HG03558 (cell line): ENCODE measurements around the gene SREK1IP1.
A peak's percentile ranks its signal among the peaks of the same experiment; 100 is the strongest.

ENCODE experiments used
- ATAC-seq: cut with Tn5 transposase; IDR thresholded peaks from one replicate; pipeline ENCODE4 v1.9.1; 2021; ENCODE audit warnings: moderate number of reproducible peaks; ENCODE audit not compliant: unreplicated experiment; ENCODE audit errors: extremely low read depth

SREK1IP1 gene

GRCh38 chr5:64768358-64769312, at the start of gene SREK1IP1, which contains the start of gene CWC27:
Gene SREK1IP1 (minus strand): TSS chr5:64768691. CDS start chr5:64768517, 174 bp downstream.
Gene CWC27 (plus strand): TSS chr5:64768930. CDS start chr5:64769147, 217 bp downstream.
- peak; percentile 95 for ATAC-seq

GRCh38 chr5:64818245-64818644, 49.8 kb upstream of the SREK1IP1 start:
- ATAC-seq = no peak

GRCh38 chr5:64814073-64814472, 45.6 kb upstream of the SREK1IP1 start:
- peak; percentile 93 for ATAC-seq

- no peak for ATAC-seq
These were observed 42.7 kb upstream of the SREK1IP1 start for GRCh38 chr5:64811050-64811640.

DNA sequence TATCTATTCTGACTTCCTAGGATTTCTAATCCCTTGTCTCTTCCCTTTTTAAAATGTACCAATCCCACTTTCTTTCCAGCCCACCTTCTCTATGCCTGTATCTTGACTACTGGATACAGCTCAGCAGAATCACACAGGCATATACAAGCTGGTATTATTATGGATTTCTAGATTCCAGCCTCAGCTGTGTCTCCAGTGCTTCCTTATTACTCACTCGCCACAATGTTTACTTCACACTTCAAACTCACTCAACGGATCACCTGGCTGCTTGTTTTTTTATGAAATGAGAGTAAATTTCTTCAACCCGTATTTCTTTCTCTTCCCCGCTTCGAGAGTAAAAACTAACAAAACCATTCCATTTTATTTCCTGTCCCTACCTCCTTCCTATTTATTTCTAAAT, 39.0 kb upstream of the SREK1IP1 start:
- ATAC-seq = no peak

DNA sequence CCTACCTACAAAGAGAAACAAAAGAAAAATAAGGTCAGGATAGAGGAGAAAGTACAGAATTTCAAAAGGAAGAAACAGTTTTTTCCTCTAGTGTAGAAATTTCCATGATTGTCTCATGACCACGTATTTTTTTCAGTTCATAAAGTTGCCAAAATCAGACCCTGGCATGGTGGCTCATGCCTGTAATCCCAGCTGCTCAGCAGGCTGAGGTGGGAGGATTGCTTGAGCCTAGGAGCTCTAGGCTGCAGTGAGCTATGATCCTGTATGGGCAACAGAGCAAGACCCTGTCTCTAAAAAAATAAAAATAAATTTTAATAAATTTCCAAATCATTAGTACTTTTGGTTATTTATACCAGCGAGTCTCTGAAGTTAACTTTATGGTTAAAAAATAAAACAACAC, 38.0 kb upstream of the SREK1IP1 start:
- no peak for ATAC-seq

DNA sequence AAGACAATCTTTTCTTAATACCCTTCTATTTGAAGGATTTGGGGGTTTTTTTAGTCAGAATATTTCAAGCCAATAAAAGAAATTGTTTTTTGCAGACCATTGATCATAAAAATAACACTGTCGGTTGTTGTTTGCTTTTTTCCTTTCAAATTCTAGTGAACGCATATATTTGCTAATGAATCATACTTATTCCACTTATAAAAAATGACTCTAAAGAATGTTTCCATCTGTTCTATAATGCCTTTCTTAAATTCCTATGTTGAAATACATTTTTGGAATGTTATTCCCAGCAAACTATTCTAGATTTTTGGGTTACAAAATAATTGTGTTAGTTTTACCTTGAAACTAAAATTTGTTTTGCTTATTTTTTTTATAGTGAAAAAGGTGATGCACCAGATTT, 32.4 kb upstream of the SREK1IP1 start:
- no peak for ATAC-seq

- ATAC-seq = no peak
These were observed 27.8 kb upstream of the SREK1IP1 start for GRCh38 chr5:64796301-64796700.

DNA sequence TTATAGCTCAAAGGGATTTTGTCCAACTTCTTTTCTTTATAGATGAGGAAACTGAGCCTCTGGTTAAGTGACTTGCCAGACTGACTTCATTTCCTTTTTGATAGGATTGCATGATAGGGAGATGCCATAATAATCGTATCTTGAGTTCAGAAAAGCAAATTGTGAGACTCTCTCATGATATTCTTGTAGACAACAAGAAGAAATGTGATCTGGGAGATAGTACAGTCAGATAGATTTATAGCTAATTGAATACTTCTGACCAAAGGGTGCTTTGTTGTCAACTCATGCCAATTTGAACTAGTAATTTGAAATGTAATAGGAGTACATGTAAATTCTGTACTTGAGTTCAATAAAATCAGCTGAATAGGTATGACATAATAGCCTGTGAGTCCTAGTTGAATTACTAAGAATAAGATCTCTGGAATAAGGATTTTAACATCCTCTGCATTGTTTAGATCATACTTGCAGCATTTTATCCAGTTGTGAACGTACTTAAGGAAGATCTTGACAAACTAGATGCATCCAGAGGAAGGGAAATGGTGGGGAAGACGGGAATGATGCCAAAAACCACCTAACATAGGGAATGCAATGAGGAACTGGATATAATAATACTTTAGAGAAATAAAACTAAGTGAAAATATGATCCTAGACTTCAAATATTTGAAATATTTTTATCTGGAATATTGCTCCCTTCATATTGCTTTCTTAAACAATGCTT, 25.7 kb upstream of the SREK1IP1 start:
- no peak for ATAC-seq

GRCh38 chr5:64792469-64792868, 24.0 kb upstream of the SREK1IP1 start:
- no peak for ATAC-seq

DNA sequence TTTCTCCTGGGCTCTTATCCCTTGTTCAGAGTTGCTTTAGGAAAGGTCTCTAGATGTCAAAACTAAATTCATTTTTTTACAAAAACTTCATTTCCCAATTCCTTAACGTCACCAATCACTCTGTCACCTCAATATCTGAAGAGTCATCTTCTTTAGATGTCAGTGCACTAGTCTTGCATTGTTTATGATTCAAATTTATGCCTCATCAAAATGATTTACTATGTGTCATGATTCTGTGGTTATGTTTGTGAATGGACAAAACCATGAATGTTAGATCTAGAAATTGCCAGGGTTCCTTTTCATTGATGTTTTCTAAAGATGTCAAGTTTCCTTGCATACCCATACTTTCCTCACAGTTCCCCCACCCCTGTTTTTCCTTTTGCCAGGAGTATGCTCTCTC, 21.7 kb upstream of the SREK1IP1 start:
- ATAC-seq = no peak

DNA sequence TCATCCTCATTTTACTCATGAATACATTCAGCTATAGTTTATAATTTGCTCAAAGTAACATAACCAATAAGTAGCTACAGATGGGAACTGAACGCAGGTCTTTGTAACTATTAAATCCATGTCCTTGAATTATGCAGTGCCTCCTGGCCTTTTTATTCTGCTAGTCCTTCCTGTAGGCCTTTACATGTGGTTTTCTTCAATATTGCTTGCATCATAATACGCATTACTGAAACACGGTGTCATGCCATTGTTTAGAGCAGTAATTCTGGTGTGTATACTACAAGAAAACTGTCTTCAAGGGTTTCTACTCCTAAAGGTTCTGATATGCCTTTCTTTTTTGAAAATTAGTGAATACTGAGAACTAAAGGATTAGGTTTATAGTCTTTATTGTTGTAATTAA, 21.0 kb upstream of the SREK1IP1 start:
- no peak for ATAC-seq

DNA sequence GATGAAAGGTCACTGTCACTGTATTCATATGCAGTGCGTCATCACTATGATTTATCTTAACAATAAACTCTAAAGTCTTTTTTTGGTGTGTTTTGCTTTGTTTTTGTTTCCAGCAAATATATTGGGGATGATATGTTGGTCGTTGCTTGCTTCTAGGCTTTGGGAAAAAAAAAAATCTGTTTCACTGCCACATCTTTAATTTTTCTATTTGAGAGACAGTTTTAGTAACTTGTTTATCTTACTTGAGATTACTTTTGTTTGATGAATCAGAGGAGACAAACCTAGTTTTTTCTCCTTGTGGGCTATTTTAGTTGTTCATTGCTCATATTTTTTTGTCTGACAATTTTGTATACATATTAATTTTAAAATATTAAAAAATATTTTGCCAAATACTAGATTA, 19.7 kb upstream of the SREK1IP1 start:
- ATAC-seq = no peak

- no peak for ATAC-seq
These were observed 17.9 kb upstream of the SREK1IP1 start for GRCh38 chr5:64786372-64786771.

- peak; percentile 73 for ATAC-seq
These were observed 16.0 kb upstream of the SREK1IP1 start for GRCh38 chr5:64784451-64785025.

- ATAC-seq = no peak
These were observed 6.8 kb upstream of the SREK1IP1 start for GRCh38 chr5:64775291-64775690.

DNA sequence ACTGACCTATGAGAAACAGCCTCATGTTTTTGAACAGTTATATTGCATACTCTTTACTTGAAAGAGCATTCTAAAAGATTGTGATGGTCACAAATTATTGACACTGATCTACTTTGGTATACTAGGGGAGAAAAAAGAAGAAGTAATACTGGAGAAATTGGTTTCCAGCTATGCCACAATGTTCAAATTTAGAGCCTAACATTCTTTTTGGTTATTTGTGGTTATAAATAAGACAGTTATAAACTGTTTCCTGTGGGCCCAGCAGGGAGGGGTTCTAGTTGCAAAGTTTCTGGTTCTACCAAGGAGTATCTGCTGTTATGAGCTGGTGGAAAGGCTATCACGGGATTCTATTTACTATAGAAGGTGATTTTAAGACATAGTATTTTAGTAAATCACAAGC, 5.0 kb upstream of the SREK1IP1 start:
- no peak for ATAC-seq

GRCh38 chr5:64771736-64772135, 3.2 kb upstream of the SREK1IP1 start:
- no peak for ATAC-seq

GRCh38 chr5:64769855-64770254, 1.4 kb upstream of the SREK1IP1 start:
- ATAC-seq = no peak

GRCh38 chr5:64767959-64768357, 533 bp downstream of the SREK1IP1 start:
- ATAC-seq = no peak

DNA sequence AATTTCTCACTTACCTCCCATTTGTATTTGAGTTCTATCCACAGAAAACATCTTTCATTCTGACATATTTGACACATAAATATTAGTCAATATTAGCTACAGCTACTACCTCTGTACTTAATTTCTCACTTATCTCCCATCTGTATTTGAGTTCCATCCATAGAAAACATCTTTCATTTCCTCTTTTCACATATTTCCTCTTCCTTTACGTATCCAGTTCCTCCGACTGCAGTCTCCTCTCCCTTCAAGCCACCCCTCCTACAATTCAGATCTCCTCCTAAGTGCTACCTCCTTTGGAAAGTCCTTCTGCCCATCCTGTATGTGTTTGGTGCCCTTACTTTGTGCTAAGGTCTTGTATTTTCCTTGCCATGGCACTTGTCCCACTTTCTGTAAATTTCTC, 1.6 kb downstream of the SREK1IP1 start:
- no peak for ATAC-seq
